Measurements from ENCODE around the gene SLC25A1.
A peak's percentile ranks its signal among the peaks of the same experiment; 100 is the strongest.

SLC25A1 gene

GRCh38 chr22:19178657-19179496, at the start of gene SLC25A1:
Gene SLC25A1, minus strand, starts transcription at chr22:19178736. Its CDS starts 63 bp downstream, at chr22:19178673.
- DNase-seq, result peak; percentile 96

GRCh38 chr22:19228179-19228578, 49.6 kb upstream of the SLC25A1 start:
- DNase-seq, result no peak

GRCh38 chr22:19226428-19226827, 47.9 kb upstream of the SLC25A1 start:
- no peak for DNase-seq

- no peak for DNase-seq
Measured at GRCh38 chr22:19225560-19225959, 47.0 kb upstream of the SLC25A1 start.

GRCh38 chr22:19224985-19225384, 46.4 kb upstream of the SLC25A1 start:
- no peak for DNase-seq

GRCh38 chr22:19224557-19224956, 46.0 kb upstream of the SLC25A1 start:
- no peak for DNase-seq

GRCh38 chr22:19223617-19224016, 45.1 kb upstream of the SLC25A1 start:
- DNase-seq, result no peak

- no peak for DNase-seq
Measured at GRCh38 chr22:19223110-19223509, 44.6 kb upstream of the SLC25A1 start.

GRCh38 chr22:19222242-19223005, 43.9 kb upstream of the SLC25A1 start:
- no peak for DNase-seq

GRCh38 chr22:19220867-19221266, 42.3 kb upstream of the SLC25A1 start:
- no peak for DNase-seq

GRCh38 chr22:19218541-19219233, 40.2 kb upstream of the SLC25A1 start:
- no peak for DNase-seq

- DNase-seq, result no peak
Measured at GRCh38 chr22:19216579-19216978, 38.0 kb upstream of the SLC25A1 start.

GRCh38 chr22:19215360-19215759, 36.8 kb upstream of the SLC25A1 start:
- no peak for DNase-seq

- no peak for DNase-seq
Measured at GRCh38 chr22:19214078-19214473, 35.5 kb upstream of the SLC25A1 start.

- DNase-seq, result no peak
Measured at GRCh38 chr22:19213442-19214077, 35.0 kb upstream of the SLC25A1 start.

- no peak for DNase-seq
Measured at GRCh38 chr22:19213001-19213400, 34.5 kb upstream of the SLC25A1 start.

GRCh38 chr22:19212302-19212870, 33.9 kb upstream of the SLC25A1 start:
- DNase-seq, result no peak

GRCh38 chr22:19210188-19210587, 31.7 kb upstream of the SLC25A1 start:
- DNase-seq, result no peak

- DNase-seq, result no peak
Measured at GRCh38 chr22:19208287-19208847, 29.8 kb upstream of the SLC25A1 start.

- no peak for DNase-seq
Measured at GRCh38 chr22:19207884-19208283, 29.3 kb upstream of the SLC25A1 start.

GRCh38 chr22:19207401-19207808, 28.9 kb upstream of the SLC25A1 start:
- no peak for DNase-seq

GRCh38 chr22:19206287-19206686, 27.8 kb upstream of the SLC25A1 start:
- no peak for DNase-seq
